Sigmoid colon (tissue), 4 donors: ENCODE measurements around the gene NFIA.

Source experiments
- CTCF ChIP-seq, 4 experiments: fragments of 450-650 bp in 3 of 4; fragments of 200-600 bp in 1 of 4; IDR thresholded peaks; one replicate each; pipeline ENCODE4 v1.5.1; 2016 to 2019; ENCODE audit warnings: antibody characterized with exemption in 4 of 4, mild to moderate bottlenecking in 3 of 4, moderate library complexity in 2 of 4
- EP300 ChIP-seq, 4 donors: sonication (generic); formaldehyde crosslinking; IDR thresholded peaks; one replicate each; pipeline ENCODE4 v1.6.1; 2017; ENCODE audit warnings: antibody characterized with exemption in 4 of 4
- POLR2A ChIP-seq, 2 donors: fragments of 450-650 bp; IDR thresholded peaks; one replicate each; pipeline ENCODE4 v1.6.1; 2016; ENCODE audit warnings: antibody characterized with exemption in 2 of 2, mild to moderate bottlenecking in 2 of 2, moderate library complexity in 2 of 2
- POLR2AphosphoS5 ChIP-seq, 4 donors: sonication (generic); formaldehyde crosslinking; IDR thresholded peaks; one replicate each; pipeline ENCODE4 v1.6.1; 2017; ENCODE audit warnings: antibody characterized with exemption in 4 of 4

- no peak for TF ChIP-seq CTCF (IDR thresholded peaks at IDR 0.05)
- TF ChIP-seq POLR2A (IDR thresholded peaks at IDR 0.05), result no peak
- no peak for TF ChIP-seq EP300 (IDR thresholded peaks at IDR 0.05)
- TF ChIP-seq POLR2AphosphoS5 (IDR thresholded peaks at IDR 0.05), result no peak
Observed at GRCh38 chr1:61469365-61469764, 387.0 kb downstream of the NFIA start.
